GM12891 (cell line): ENCODE data around the gene RUNX2.

ENCODE experiments used
- POLR2A ChIP-seq: IDR thresholded peaks from 2 replicates; pipeline ENCODE4 v1.6.1; 2011; ENCODE audit warnings: low read depth, low read length, control low read depth
- POLR2AphosphoS5 ChIP-seq: IDR thresholded peaks from 2 replicates; pipeline ENCODE4 v1.6.1; 2011; ENCODE audit warnings: low read depth, low read length, control low read depth
- SPI1 ChIP-seq: IDR thresholded peaks from 2 replicates; pipeline ENCODE4 v1.6.1; 2011; ENCODE audit warnings: low read depth, low read length, control low read depth
- TAF1 ChIP-seq: IDR thresholded peaks from 2 replicates; pipeline ENCODE4 v1.6.1; 2011; ENCODE audit warnings: low read depth, low read length, control low read depth

DNA sequence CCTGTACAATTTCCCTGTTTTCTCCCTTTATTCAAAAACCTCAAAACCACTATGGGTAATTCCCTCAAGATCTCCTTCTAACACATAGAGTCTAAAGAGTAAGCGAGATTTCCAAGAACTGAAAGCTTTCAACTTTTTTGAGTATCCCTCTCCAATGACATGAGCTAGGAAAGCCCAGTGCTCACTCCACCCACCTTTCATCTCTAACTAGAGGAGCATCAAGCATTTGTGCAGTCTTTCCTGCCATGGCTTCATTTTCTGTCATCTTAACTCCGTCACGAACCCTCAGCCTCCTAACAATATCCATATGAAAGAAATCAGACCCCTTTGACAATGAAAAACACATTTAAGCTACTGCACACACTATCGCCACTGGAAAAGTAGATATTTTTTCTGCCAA, 141.5 kb downstream of the RUNX2 start:
- TF ChIP-seq POLR2A: no peak
- TF ChIP-seq POLR2AphosphoS5: no peak
- TF ChIP-seq TAF1: no peak
- no peak for TF ChIP-seq SPI1
